Gastroesophageal sphincter (tissue), 4 donors: ENCODE data around the gene SAMM50. TPM values are rescaled to one million over a fixed set of nuclear protein-coding genes. Genes with fewer than 3 reads are reported as not detected.

ENCODE experiments used
- ATAC-seq: fragments of 150-250 bp; one replicate; pipeline ENCODE4 v1.9.1; 2016; ENCODE audit warnings: mild to moderate bottlenecking, moderate library complexity
- H3K27ac ChIP-seq, 4 donors: fragments of 200-600 bp; sonication (generic) in 3 of 4; 1 replicate in 3 of 4; 2 replicates in 1 of 4; pipeline ENCODE4 v1.5.1; 2016 to 2019
- H3K27me3 ChIP-seq: fragments of 200-600 bp; sonication (generic); one replicate; pipeline ENCODE4 v1.5.1; 2019
- H3K36me3 ChIP-seq, 2 donors: fragments of 200-600 bp; sonication (generic); one replicate each; pipeline ENCODE4 v1.5.1; 2019; ENCODE audit warnings: control low read depth in 1 of 2
- H3K4me1 ChIP-seq, 3 donors: fragments of 200-600 bp; sonication (generic); 1 replicate in 2 of 3; 2 replicates in 1 of 3; pipeline ENCODE4 v1.5.1; 2016 to 2019; ENCODE audit warnings: control low read depth in 2 of 3
- H3K4me3 ChIP-seq, 2 donors: fragments of 200-600 bp; sonication (generic); one replicate each; pipeline ENCODE4 v1.5.1; 2019; ENCODE audit warnings: mild to moderate bottlenecking in 1 of 2, moderate library complexity in 1 of 2
- H3K9me3 ChIP-seq, 3 donors: fragments of 200-600 bp; sonication (generic); one replicate each; pipeline ENCODE4 v1.5.1; 2017 to 2019; ENCODE audit warnings: control low read depth in 2 of 3
- EP300 ChIP-seq: sonication (generic); formaldehyde crosslinking; IDR thresholded peaks from one replicate; pipeline ENCODE4 v1.6.1; 2017; ENCODE audit warnings: antibody characterized with exemption, mild to moderate bottlenecking
- POLR2A ChIP-seq, 2 donors: fragments of 450-650 bp; IDR thresholded peaks; one replicate each; pipeline ENCODE4 v1.6.1; 2017; ENCODE audit warnings: antibody characterized with exemption in 2 of 2, mild to moderate bottlenecking in 2 of 2, moderate library complexity in 1 of 2
- POLR2AphosphoS5 ChIP-seq: sonication (generic); formaldehyde crosslinking; IDR thresholded peaks from one replicate; pipeline ENCODE4 v1.6.1; 2017; ENCODE audit warnings: antibody characterized with exemption
- WGBS, 2 donors: methylation state at CpG; one replicate each; pipeline ENCODE4 v1.1.5; 2018; ENCODE audit warnings: low coverage in 1 of 2; 5-methylcytosine and 5-hydroxymethylcytosine counted together
- total RNA-seq, 4 donors: library from RNA; depleted of rRNA; stranded (reverse); fragments of >200 nt; gene quantifications; one replicate each; pipeline ENCODE4 v1.1.0, GENCODE V29; 2016
- TF ChIP-seq, protein P1 (sequence below), 4 experiments: fragments of 200-600 bp in 2 of 4; fragments of 450-650 bp in 2 of 4; sonication (generic) in 1 of 4; IDR thresholded peaks; one replicate each; pipeline ENCODE4 v1.5.1; 2017 to 2019; ENCODE audit warnings: antibody characterized with exemption in 4 of 4, mild to moderate bottlenecking in 2 of 4, moderate library complexity in 2 of 4

SAMM50 gene
- total RNA-seq, 4 donors from 2014 or later: 19.8 to 33.4 (median 31.6) TPM

DNA sequence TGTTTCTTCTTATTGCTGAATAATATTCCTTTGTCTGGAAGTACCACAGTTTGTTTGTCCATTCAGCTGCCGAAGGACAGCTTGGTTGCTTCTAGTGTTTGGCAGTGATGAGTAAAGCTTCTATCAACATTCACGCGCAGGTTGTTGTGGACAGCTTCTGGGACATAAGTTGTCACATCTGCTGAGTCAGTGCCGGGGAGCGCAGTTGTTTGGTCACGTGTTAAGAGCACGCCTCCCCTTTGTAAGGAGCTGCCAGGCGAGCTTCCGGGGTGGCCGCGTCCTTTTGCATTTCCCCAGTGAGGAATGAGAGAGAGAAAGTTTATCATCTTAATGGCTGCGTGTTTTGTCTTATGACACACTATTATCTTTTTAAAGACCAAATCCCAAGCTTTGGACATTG lies 30.3 kb downstream of the SAMM50 start:
- ATAC-seq: no peak
- H3K36me3 ChIP-seq: peaks cover 0 to 99% of the 10 kb centered on the region in 2 donors

DNA sequence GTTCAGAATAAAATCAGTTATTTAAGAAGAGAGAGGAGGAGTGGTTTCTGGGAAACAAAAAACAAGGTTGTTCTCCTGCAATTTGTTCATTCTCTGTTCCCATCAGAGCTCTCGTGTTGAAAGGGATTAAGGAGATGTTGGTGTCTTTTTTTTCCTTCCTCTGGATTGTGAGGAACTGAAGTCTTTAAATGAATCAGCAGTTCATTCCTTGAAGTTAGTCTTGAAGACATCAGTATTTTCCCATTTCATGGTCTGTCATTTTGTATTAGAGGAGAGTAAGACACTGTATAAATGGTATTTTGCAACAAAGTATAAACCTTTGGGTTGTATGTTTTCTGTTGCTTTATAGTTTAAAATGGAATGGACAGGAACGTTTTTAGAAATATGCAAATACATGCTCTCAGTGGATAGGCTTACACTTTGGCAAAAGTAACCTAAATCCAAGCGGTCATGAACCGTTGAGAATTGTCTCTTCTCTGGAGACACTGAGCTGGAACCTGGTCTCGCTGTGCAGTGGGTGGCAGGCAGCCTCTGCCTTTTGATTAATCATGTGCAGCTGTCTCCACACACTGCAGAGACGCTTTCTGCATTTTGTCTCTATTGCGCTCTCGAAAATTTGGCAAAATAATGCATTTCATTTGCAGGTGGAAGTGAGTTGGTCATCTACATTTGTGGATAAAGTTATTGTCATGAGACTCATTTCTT lies 33.0 kb downstream of the SAMM50 start:
- Histone ChIP-seq H3K9me3 (no peaks in the 10 kb centered on the region), H3K27ac (no peak overlapping the region), H3K4me1 (peaks cover 0 to 6% (median 0%) of the 10 kb centered on the region in 3 donors), H3K4me3 (no peak overlapping the region), H3K36me3 (peaks cover 0 to 98% of the 10 kb centered on the region in 2 donors), H3K27me3 (no peaks in the 10 kb centered on the region)
- TF ChIP-seq POLR2A (IDR thresholded peaks at IDR 0.05): no peak
- no peak for TF ChIP-seq EP300
- no peak for TF ChIP-seq POLR2AphosphoS5
- TF ChIP-seq, protein P1, sequence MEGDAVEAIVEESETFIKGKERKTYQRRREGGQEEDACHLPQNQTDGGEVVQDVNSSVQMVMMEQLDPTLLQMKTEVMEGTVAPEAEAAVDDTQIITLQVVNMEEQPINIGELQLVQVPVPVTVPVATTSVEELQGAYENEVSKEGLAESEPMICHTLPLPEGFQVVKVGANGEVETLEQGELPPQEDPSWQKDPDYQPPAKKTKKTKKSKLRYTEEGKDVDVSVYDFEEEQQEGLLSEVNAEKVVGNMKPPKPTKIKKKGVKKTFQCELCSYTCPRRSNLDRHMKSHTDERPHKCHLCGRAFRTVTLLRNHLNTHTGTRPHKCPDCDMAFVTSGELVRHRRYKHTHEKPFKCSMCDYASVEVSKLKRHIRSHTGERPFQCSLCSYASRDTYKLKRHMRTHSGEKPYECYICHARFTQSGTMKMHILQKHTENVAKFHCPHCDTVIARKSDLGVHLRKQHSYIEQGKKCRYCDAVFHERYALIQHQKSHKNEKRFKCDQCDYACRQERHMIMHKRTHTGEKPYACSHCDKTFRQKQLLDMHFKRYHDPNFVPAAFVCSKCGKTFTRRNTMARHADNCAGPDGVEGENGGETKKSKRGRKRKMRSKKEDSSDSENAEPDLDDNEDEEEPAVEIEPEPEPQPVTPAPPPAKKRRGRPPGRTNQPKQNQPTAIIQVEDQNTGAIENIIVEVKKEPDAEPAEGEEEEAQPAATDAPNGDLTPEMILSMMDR (IDR thresholded peaks at IDR 0.05): no peak
- no peak for ATAC-seq
- 57 to 67% methylated on average over 8 of the region's 8 CpGs for WGBS, 2 donors

More for the DNA sequence above, 30.3 kb downstream of the SAMM50 start:
- Histone ChIP-seq H3K27me3 (no peaks in the 10 kb centered on the region), H3K27ac (no peak overlapping the region), H3K4me3 (no peak overlapping the region), H3K4me1 (no peaks in the 10 kb centered on the region), H3K9me3 (no peaks in the 10 kb centered on the region)
- TF ChIP-seq POLR2A (IDR thresholded peaks at IDR 0.05) (no peak), POLR2AphosphoS5 (no peak), EP300 (no peak)
- TF ChIP-seq, protein P1 (IDR thresholded peaks at IDR 0.05): no peak
- WGBS, 2 donors: 78 to 88% methylated on average over 4 to 11 of the region's 12 CpGs

DNA sequence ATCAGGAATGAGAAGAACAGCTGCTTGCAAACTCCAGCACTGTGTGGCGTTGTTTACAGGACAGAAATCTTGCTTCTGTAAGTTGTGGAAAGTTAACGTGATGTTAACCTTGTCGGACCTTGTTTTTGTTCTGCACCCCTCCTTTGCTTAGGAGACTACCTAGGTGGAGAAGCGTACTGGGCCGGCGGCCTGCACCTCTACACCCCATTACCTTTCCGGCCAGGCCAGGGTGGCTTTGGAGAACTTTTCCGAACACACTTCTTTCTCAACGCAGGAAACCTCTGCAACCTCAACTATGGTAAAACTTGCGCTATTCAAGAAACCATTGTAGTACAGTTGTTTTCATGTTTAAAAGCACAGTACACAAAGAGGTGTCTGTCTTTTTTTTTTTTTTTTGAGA lies 33.7 kb downstream of the SAMM50 start:
- ATAC-seq: no peak
- H3K27ac ChIP-seq: no peak overlapping the region
- peaks cover 0 to 10% (median 0%) of the 10 kb centered on the region in 3 donors for H3K4me1 ChIP-seq
- no peak overlapping the region for H3K4me3 ChIP-seq
- WGBS, 2 donors: 92 to 95% methylated on average over 6 to 10 of the region's 10 CpGs
- H3K27me3 ChIP-seq: no peaks in the 10 kb centered on the region
- H3K36me3 ChIP-seq: peaks cover 0 to 97% of the 10 kb centered on the region in 2 donors
- H3K9me3 ChIP-seq: no peaks in the 10 kb centered on the region
- no peak for TF ChIP-seq POLR2AphosphoS5
- TF ChIP-seq POLR2A (IDR thresholded peaks at IDR 0.05): no peak
- TF ChIP-seq EP300: no peak
- TF ChIP-seq, protein P1 (IDR thresholded peaks at IDR 0.05): no peak

DNA sequence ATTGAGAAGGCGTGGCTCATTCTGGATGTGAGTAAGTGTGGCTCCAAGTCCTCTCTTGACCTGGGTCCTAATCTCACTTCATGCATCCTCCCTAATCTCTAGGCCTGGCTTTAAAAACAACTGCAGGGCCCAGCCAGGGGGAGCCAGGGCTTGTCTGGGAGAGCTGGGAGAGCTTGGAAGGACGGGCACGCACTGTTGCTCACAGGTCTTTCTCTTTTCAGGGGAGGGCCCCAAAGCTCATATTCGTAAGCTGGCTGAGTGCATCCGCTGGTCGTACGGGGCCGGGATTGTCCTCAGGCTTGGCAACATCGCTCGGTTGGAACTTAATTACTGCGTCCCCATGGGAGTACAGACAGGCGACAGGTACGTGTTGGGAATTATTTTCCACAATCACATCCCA lies 34.8 kb downstream of the SAMM50 start:
- TF ChIP-seq POLR2AphosphoS5: no peak
- TF ChIP-seq POLR2A (IDR thresholded peaks at IDR 0.05): no peak
- no peak for TF ChIP-seq EP300
- TF ChIP-seq, protein P1 (IDR thresholded peaks at IDR 0.05): no peak
- 81 to 91% methylated on average over 7 to 13 of the region's 13 CpGs for WGBS, 2 donors

More for the DNA sequence above, 34.8 kb downstream of the SAMM50 start:
- Histone ChIP-seq H3K27ac (no peak overlapping the region), H3K4me3 (no peak overlapping the region), H3K36me3 (peaks cover 0 to 97% of the 10 kb centered on the region in 2 donors), H3K27me3 (no peaks in the 10 kb centered on the region), H3K4me1 (peaks cover 0 to 10% (median 0%) of the 10 kb centered on the region in 3 donors), H3K9me3 (no peaks in the 10 kb centered on the region)
- ATAC-seq: no peak
